Calu3 (cell line): ENCODE data around the gene GORAB. TPM values are rescaled to one million over a fixed set of nuclear protein-coding genes. Genes with fewer than 3 reads are reported as not detected.

ENCODE experiments used
- BruUV-seq: library from RNA; stranded (reverse); fragments of 400-500 nt; replicated peaks from 2 replicates; lab custom pipeline; 2021; lab: Mats Ljungman, UMichigan
- CTCF ChIA-PET: fragments of 300-600 bp; sonication (Branson Sonifier 250); formaldehyde crosslinking; loops from one replicate; lab custom pipeline; 2022; ENCODE audit warnings: antibody characterized with exemption; lab: Charles Lee
- DNase-seq: peaks from one replicate; pipeline ENCODE4 v3.0.0; 2022
- H3K27ac Mint-ChIP-seq: one replicate; pipeline ENCODE4 v1.8.0; 2022; ENCODE audit warnings: mixed read lengths; ENCODE audit not compliant: unreplicated experiment
- H3K27me3 Mint-ChIP-seq: one replicate; pipeline ENCODE4 v1.8.0; 2022; ENCODE audit warnings: mixed read lengths; ENCODE audit not compliant: unreplicated experiment
- H3K36me3 Mint-ChIP-seq: one replicate; pipeline ENCODE4 v1.8.0; 2022; ENCODE audit warnings: mild to moderate bottlenecking, moderate library complexity, mixed read lengths; ENCODE audit not compliant: insufficient read depth, unreplicated experiment
- H3K4me1 Mint-ChIP-seq: one replicate; pipeline ENCODE4 v1.8.0; 2022; ENCODE audit warnings: mild to moderate bottlenecking, low read depth, mixed read lengths; ENCODE audit not compliant: unreplicated experiment
- H3K4me3 Mint-ChIP-seq: one replicate; pipeline ENCODE4 v1.8.0; 2022; ENCODE audit warnings: mild to moderate bottlenecking, low read depth, moderate library complexity, mixed read lengths; ENCODE audit not compliant: unreplicated experiment
- H3K9me3 Mint-ChIP-seq: one replicate; pipeline ENCODE4 v1.8.0; 2022; ENCODE audit warnings: low read depth, mixed read lengths; ENCODE audit not compliant: unreplicated experiment
- CTCF ChIP-seq: fragments of 200-600 bp; IDR thresholded peaks from one replicate; pipeline ENCODE4 v1.8.0; 2022; ENCODE audit warnings: antibody characterized with exemption; ENCODE audit not compliant: unreplicated experiment
- intact Hi-C: fragments of 100-400 bp; cut with micrococcal nuclease; formaldehyde crosslinking; loops from one replicate; pipeline ENCODE4 v1.10.0; 2022; ENCODE audit not compliant: unreplicated experiment
- total RNA-seq: library from RNA; stranded (reverse); gene quantifications from 2 replicates; pipeline ENCODE4 v1.2.3, GENCODE V29; 2022

The GORAB gene
- total RNA-seq, 1 experiment from 2014 or later = 20.5 TPM

GRCh38 chr1:170562646-170563338 lies 30.8 kb downstream of the GORAB start:
- Mint-ChIP-seq H3K4me3 (no peak overlapping the region), H3K27ac (peak overlapping the region; percentile 41), H3K27me3 (no peaks in the 10 kb centered on the region), H3K36me3 (no peaks in the 10 kb centered on the region), H3K9me3 (peaks cover 21% of the 10 kb centered on the region), H3K4me1 (peaks cover 16% of the 10 kb centered on the region)
- intact Hi-C loops = no loop called here
- CTCF ChIA-PET = no interaction called here
- no TSS peak for BruUV-seq
- no peak for TF ChIP-seq CTCF
- DNase-seq = peak; percentile 75

- Mint-ChIP-seq H3K27ac (no peak overlapping the region), H3K36me3 (no peaks in the 10 kb centered on the region), H3K27me3 (no peaks in the 10 kb centered on the region), H3K9me3 (peaks cover 22% of the 10 kb centered on the region), H3K4me3 (no peak overlapping the region), H3K4me1 (peaks cover 16% of the 10 kb centered on the region)
- intact Hi-C loops = no loop called here
- BruUV-seq = no TSS peak
- TF ChIP-seq CTCF = no peak
- no peak for DNase-seq
- CTCF ChIA-PET = interaction anchor here (0.7 kb wide), 1 partner anchor 15 kb away, joined by 7 read pairs; no protein-coding TSS in a partner anchor
Measured at GRCh38 chr1:170567214-170567613, 35.2 kb downstream of the GORAB start.

GRCh38 chr1:170568197-170568596 lies 36.2 kb downstream of the GORAB start:
- Mint-ChIP-seq H3K4me3 (no peak overlapping the region), H3K4me1 (peaks cover 7% of the 10 kb centered on the region), H3K36me3 (no peaks in the 10 kb centered on the region), H3K27me3 (no peaks in the 10 kb centered on the region), H3K27ac (no peak overlapping the region), H3K9me3 (peaks cover 22% of the 10 kb centered on the region)
- CTCF ChIA-PET = interaction anchor here (0.7 kb wide), 3 partner anchors 14 to 355 kb away, joined by 5 to 7 read pairs (median 6); no protein-coding TSS in a partner anchor
- no peak for TF ChIP-seq CTCF
- no peak for DNase-seq
- intact Hi-C loops = no loop called here
- BruUV-seq = no TSS peak

GRCh38 chr1:170576980-170577379 lies 45.0 kb downstream of the GORAB start:
- no TSS peak for BruUV-seq
- DNase-seq = no peak
- CTCF ChIA-PET = no interaction called here
- intact Hi-C loops = no loop called here
- no peak overlapping the region for H3K4me3 Mint-ChIP-seq
- no peak overlapping the region for H3K27ac Mint-ChIP-seq
- no peak for TF ChIP-seq CTCF
- H3K9me3 Mint-ChIP-seq = peaks cover 5% of the 10 kb centered on the region
- H3K36me3 Mint-ChIP-seq = no peaks in the 10 kb centered on the region
- no peaks in the 10 kb centered on the region for H3K4me1 Mint-ChIP-seq
- H3K27me3 Mint-ChIP-seq = no peaks in the 10 kb centered on the region
